ENCODE data around the gene ANTXR2.
"Not testable (repeated sequence)": the region's sequence is repeated elsewhere in the genome, so short reads cannot be mapped to it uniquely, and the experiment has no call there.

Gene ANTXR2

DNA sequence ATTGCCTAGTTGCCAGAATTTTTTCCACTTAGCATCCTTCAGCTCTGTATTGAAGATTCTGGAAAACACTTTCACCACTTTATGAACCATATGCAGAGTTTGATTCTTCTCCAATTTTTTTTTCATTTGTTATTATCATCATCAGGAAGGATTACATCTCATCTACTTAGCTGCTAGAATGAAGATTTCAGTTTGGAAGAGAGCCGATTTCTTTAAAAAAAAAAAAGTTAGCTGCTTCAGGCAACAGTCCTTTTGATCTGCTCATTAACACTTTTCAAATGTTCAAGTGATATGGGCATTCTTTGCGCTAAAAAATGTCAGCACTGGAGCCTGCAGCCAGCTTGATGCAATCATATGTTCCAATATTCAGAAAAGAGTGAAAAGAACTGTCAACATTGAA, 76.2 kb downstream of the ANTXR2 start:
- TF ChIP-seq, protein P1, sequence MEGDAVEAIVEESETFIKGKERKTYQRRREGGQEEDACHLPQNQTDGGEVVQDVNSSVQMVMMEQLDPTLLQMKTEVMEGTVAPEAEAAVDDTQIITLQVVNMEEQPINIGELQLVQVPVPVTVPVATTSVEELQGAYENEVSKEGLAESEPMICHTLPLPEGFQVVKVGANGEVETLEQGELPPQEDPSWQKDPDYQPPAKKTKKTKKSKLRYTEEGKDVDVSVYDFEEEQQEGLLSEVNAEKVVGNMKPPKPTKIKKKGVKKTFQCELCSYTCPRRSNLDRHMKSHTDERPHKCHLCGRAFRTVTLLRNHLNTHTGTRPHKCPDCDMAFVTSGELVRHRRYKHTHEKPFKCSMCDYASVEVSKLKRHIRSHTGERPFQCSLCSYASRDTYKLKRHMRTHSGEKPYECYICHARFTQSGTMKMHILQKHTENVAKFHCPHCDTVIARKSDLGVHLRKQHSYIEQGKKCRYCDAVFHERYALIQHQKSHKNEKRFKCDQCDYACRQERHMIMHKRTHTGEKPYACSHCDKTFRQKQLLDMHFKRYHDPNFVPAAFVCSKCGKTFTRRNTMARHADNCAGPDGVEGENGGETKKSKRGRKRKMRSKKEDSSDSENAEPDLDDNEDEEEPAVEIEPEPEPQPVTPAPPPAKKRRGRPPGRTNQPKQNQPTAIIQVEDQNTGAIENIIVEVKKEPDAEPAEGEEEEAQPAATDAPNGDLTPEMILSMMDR (IDR thresholded peaks at IDR 0.05; ENCODE audit: low read depth, low read length) = no peak
- no peak for DNase-seq (ENCODE audit: low read depth)
- no peak overlapping the region for H3K4me3 ChIP-seq (ENCODE audit: low read depth, low read length)

DNA sequence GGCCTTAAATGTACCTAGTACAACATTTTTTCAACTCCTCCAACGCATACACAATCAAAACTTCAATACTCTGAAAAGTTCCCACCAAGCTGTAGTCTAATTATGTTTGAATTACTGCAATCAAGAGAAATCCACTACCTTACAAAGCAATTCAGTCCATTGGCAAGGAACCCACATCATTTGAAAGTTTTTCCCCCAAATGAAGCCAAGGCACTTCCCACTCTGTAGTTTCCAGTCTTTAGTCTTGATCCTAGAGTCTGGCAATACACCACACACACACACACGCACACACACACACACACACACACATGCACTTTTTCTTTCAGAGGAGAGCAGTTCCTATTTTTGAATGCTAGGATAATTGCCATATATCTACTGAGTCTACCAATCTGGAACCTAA, 79.6 kb downstream of the ANTXR2 start:
- no peak overlapping the region for H3K4me3 ChIP-seq (ENCODE audit: low read depth, low read length)
- no peak for DNase-seq (ENCODE audit: low read depth)
- TF ChIP-seq POLR2A (IDR thresholded peaks at IDR 0.05; ENCODE audit: extremely low read depth, insufficient read length) = no peak
- TF ChIP-seq, protein P1 (IDR thresholded peaks at IDR 0.05; ENCODE audit: low read depth, low read length) = no peak
- TF ChIP-seq MYC (IDR thresholded peaks at IDR 0.05; ENCODE audit: low read depth, low read length) = no peak
- TF ChIP-seq, protein P2, sequence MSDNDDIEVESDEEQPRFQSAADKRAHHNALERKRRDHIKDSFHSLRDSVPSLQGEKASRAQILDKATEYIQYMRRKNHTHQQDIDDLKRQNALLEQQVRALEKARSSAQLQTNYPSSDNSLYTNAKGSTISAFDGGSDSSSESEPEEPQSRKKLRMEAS (IDR thresholded peaks at IDR 0.05; ENCODE audit: low read depth, low read length) = no peak

DNA sequence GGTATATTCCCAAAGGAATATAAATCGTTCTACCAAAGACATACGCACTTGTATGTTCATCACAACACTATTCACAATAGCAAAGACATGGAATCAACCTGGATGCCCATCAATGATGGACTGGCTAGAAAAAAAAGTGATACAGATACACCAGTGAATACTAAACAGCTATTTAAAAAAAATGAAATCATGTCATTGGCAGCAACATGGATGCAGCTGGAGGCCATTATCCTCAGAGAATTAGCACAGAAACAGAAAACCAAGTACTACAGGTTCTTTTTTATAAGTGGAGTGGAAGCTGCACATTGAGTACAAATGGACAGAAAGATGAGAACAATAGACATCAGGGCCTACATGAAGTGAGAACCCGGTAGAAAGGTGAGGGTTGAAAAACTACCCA, 81.4 kb downstream of the ANTXR2 start:
- no peak for DNase-seq (ENCODE audit: low read depth)
- TF ChIP-seq, protein P1 (IDR thresholded peaks at IDR 0.05; ENCODE audit: low read depth, low read length) = no peak
- TF ChIP-seq, protein P2 (IDR thresholded peaks at IDR 0.05; ENCODE audit: low read depth, low read length) = no peak
- TF ChIP-seq MYC (IDR thresholded peaks at IDR 0.05; ENCODE audit: low read depth, low read length) (no peak), POLR2A (IDR thresholded peaks at IDR 0.05; ENCODE audit: extremely low read depth, insufficient read length) (no peak)
- no peak overlapping the region for H3K4me3 ChIP-seq (ENCODE audit: low read depth, low read length)

DNA sequence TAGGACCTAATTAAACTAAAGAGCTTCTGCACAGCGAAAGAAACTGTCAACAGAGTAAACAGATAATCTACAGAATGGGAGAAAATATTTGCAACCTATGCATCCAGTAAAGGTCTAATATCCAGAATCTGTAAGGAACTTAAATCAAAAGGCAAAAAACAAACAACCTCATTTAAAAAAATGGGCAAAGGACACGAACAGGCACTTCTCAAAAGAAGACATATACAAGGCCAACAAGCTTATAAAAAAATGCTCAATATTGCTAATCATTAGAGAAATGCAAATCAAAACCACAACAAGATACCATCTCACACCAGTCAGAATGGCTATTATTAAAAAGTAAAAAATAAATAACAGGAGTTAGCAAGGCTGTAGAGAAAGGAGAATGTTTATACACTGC, 81.9 kb downstream of the ANTXR2 start:
- H3K4me3 ChIP-seq (ENCODE audit: low read depth, low read length); DNase-seq (ENCODE audit: low read depth): not testable (repeated sequence)

DNA sequence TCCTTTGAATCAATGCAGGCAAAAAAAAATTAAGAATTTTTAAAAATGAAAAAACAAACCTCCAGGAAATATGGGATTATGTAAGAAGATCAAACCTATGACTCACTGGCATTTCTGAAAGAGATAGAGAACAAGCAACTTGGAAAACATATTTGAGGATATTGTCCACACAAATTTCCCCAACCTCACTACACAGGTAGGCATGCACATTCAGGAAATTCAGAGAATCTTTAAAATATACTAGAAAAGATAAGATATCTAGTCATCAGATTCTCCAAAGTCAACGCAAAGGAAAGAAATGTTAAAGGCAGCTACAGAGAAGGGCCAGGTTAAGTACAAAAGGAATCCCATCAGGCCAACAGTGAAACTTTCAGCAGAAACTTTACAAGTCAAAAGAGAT, 85.6 kb downstream of the ANTXR2 start:
- no peak overlapping the region for H3K4me3 ChIP-seq (ENCODE audit: low read depth, low read length)
- DNase-seq (ENCODE audit: low read depth) = no peak
- TF ChIP-seq POLR2A (IDR thresholded peaks at IDR 0.05; ENCODE audit: extremely low read depth, insufficient read length) = no peak
- TF ChIP-seq, protein P1 (IDR thresholded peaks at IDR 0.05; ENCODE audit: low read depth, low read length) = no peak
- TF ChIP-seq, protein P2 (IDR thresholded peaks at IDR 0.05; ENCODE audit: low read depth, low read length) = no peak
- TF ChIP-seq MYC (IDR thresholded peaks at IDR 0.05; ENCODE audit: low read depth, low read length) = no peak

DNA sequence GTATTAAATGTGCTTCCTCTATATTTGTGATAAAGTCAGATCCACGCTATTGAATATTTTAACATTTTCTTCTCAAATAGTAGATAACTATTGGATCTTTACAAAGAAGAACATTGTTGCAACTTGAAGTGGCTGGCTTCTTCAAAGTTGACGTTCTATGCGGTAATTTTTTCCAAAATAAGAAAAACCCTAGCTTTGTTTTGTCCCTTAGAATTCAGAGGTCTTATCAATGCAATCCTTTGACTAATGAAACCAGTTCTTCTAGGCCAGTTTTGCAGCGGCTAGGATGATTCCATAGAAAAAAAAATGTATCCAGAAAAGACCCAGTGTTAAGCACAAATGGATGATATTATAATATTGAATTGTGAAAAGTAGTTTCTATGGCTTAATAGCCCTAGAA, 89.6 kb downstream of the ANTXR2 start:
- H3K4me3 ChIP-seq (ENCODE audit: low read depth, low read length) = no peak overlapping the region
- no peak for DNase-seq (ENCODE audit: low read depth)
- TF ChIP-seq POLR2A (IDR thresholded peaks at IDR 0.05; ENCODE audit: extremely low read depth, insufficient read length) (no peak), MYC (IDR thresholded peaks at IDR 0.05; ENCODE audit: low read depth, low read length) (no peak)
- TF ChIP-seq, protein P2 (IDR thresholded peaks at IDR 0.05; ENCODE audit: low read depth, low read length) = no peak
- TF ChIP-seq, protein P1 (IDR thresholded peaks at IDR 0.05; ENCODE audit: low read depth, low read length) = no peak
